SIG-M5 treated with dmso at 0.1 percent for 504 hours (cell line): ENCODE data around the gene MIA3.
A peak's percentile ranks its signal among the peaks of the same experiment; 100 is the strongest.
"Not testable (repeated sequence)": the region's sequence is repeated elsewhere in the genome, so short reads cannot be mapped to it uniquely, and the experiment has no call there.

Source experiments
- DNase-seq: peaks from one replicate; lab custom pipeline; 2025; ENCODE audit not compliant: unreplicated experiment; lab: John Stamatoyannopoulos, UW

The MIA3 gene

GRCh38 chr1:222618001-222618879 is at the start of gene MIA3:
Gene MIA3 (plus strand): TSS chr1:222618097. CDS start chr1:222618111, 14 bp downstream.
- peak; percentile 80 for DNase-seq

- no peak for DNase-seq
These were observed 47.1 kb upstream of the MIA3 start for GRCh38 chr1:222570837-222571236.

GRCh38 chr1:222579316-222579715 is 38.6 kb upstream of the MIA3 start:
- no peak for DNase-seq

GRCh38 chr1:222582099-222582774 is 35.7 kb upstream of the MIA3 start:
- DNase-seq = no peak

- DNase-seq = peak; percentile 91
These were observed 34.8 kb upstream of the MIA3 start for GRCh38 chr1:222583079-222583478.

- no peak for DNase-seq
These were observed 31.1 kb upstream of the MIA3 start for GRCh38 chr1:222586842-222587241.

GRCh38 chr1:222588135-222588534 is 29.8 kb upstream of the MIA3 start:
- DNase-seq = no peak

- DNase-seq = peak; percentile 92
These were observed 28.2 kb upstream of the MIA3 start, which contains the start of gene TAF1A for GRCh38 chr1:222589462-222590302. Gene TAF1A (minus strand): TSS chr1:222589933.

GRCh38 chr1:222592171-222592570 is 25.7 kb upstream of the MIA3 start:
- DNase-seq = no peak

- DNase-seq = no peak
These were observed 23.1 kb upstream of the MIA3 start for GRCh38 chr1:222594789-222595188.

- no peak for DNase-seq
These were observed 21.2 kb upstream of the MIA3 start for GRCh38 chr1:222596696-222597095.

- no peak for DNase-seq
These were observed 17.6 kb upstream of the MIA3 start for GRCh38 chr1:222600281-222600680.

GRCh38 chr1:222601257-222601656 is 16.6 kb upstream of the MIA3 start:
- no peak for DNase-seq

- no peak for DNase-seq
These were observed 11.1 kb upstream of the MIA3 start for GRCh38 chr1:222606757-222607156.

GRCh38 chr1:222609111-222609510 is 8.8 kb upstream of the MIA3 start:
- not testable (repeated sequence) for DNase-seq

- DNase-seq = no peak
These were observed 7.2 kb upstream of the MIA3 start for GRCh38 chr1:222610728-222611127.

GRCh38 chr1:222613627-222614026 is 4.3 kb upstream of the MIA3 start:
- no peak for DNase-seq

GRCh38 chr1:222616525-222616924 is 1.4 kb upstream of the MIA3 start:
- DNase-seq = no peak

- DNase-seq = peak; percentile 92
These were observed 438 bp upstream of the MIA3 start for GRCh38 chr1:222617367-222617951.

GRCh38 chr1:222618880-222619596 is 1.1 kb downstream of the MIA3 start:
- DNase-seq = peak; percentile 56
